HG03342 (cell line): ENCODE results near the gene GASK1B.
A peak's percentile ranks its signal among the peaks of the same experiment; 100 is the strongest.

Source experiments
- ATAC-seq: cut with Tn5 transposase; IDR thresholded peaks from one replicate; pipeline ENCODE4 v1.9.1; 2021; ENCODE audit warnings: mild to moderate bottlenecking, moderate library complexity; ENCODE audit not compliant: unreplicated experiment

The GASK1B gene

DNA sequence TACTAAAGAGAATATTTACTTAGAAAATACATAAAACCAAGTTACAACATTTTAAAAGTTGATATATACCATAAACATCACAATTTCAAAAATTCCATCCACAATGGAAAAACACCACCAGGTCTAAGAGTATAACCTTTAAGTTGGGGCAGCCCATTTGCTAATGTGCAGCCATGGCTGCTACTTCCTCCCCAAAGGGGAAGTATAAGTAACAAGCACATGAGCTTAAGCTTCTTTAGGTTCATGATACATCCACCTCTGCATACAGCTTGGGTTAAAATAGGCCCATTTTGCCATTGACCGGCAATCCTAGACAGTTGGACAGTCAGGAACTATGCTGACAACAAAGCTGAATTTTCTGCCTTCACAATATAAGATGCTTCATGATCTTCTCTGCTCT is 16.6 kb upstream of the GASK1B start:
- no peak for ATAC-seq

- no peak for ATAC-seq
These were observed 14.0 kb upstream of the GASK1B start for GRCh38 chr4:158186815-158187214.

DNA sequence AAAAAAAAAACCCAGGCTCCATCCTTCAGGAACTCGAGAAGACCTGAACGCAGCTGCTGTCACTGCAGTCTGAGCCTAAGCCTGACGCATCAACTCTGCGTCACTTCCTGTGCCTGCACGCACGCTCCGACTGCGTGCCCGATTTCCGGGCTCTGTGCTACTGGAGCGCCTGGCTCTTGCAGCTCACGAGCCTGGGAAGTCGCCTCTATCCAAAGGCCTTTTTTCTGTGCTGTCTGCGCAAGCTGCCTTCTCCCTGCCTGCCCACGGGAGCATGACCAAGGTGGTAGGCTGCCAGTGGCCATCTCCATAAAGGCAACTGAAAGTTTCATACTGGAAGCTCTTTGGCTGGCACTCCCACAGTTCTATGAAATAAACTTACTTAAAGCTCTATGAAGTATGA is 9.9 kb upstream of the GASK1B start:
- ATAC-seq: no peak

DNA sequence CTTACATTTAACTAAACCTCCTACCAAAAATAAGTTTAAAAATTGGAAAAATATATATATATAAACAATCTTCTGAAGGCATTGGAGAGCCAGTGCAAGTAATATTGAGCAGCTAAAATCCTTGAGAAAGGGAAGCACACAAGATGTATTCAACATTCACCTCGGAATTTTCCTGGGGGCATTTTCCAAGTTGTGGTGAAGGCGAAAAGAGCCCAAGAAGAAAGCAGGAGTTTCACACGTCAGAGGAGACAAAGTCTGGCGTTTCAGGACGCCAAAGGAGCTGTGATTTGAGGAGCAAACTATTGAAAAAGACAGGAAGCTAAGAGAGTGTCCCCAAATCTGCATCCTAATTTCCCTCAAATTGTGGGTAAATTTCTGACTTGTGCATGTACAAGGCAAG is 9.1 kb upstream of the GASK1B start:
- ATAC-seq: no peak

GRCh38 chr4:158179465-158179864 is 6.6 kb upstream of the GASK1B start:
- ATAC-seq: no peak

GRCh38 chr4:158176776-158177175 is 4.0 kb upstream of the GASK1B start:
- no peak for ATAC-seq

DNA sequence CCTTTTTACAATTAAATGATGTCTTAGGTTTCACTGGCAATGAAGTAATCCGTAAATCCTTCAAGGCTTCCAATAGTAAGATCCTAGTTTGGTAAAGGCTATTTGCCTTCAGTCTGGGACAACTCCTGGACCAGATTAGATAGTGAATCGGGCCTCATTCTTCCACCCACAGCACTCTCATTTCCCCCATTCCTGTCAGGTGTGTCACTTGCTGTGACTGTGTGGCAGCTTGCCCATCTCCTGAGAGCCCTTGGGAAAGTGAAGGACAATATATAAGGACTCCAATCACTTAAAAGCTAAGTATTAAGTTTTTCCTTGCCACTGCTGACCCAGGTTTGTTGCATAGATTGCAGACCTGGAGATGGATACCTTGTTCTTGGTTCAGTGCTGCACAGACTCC is 3.3 kb upstream of the GASK1B start:
- ATAC-seq: no peak

DNA sequence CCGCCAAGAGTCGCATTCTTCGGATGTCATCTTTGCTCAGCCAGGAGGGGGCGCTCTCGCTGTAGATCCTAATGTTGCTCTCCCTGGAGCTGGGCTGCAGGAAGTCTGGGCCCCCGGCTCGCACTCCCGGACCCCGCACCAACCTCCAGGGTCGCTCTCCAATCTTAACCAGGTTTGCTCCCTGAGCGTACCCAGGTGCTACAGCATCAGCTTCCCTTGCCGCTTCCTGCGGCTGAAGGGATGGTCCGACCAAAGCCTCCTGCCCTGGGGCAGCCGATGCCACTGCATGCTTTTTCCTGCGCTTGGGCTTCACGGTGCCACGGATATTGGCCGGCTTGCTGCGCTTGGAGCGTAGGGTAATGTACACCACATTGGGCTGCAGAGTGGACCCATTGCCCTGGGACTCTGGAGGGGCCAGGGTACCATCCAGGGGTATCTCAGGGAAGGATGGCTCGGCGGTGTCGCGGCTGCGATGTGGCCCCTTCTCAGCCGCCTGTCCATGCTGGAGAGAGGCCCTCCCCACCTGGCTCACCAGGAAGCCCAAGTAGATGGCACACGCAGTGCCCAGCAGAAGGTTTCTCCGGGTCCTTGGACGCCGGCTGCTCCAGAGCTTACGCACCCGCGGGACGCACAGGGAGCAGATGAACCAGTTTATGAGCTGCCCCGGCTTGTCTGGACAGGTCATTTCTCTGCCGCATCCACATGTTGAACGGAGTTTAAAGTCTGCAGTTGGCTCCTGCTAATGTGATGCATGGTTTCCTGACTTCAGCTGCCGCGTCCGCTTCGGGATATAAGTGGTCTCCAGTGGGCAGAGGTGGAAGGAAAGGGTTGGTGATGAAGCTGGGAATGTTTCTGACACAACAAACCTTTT is 1.9 kb downstream of the GASK1B start:
- ATAC-seq: peak; percentile 61

DNA sequence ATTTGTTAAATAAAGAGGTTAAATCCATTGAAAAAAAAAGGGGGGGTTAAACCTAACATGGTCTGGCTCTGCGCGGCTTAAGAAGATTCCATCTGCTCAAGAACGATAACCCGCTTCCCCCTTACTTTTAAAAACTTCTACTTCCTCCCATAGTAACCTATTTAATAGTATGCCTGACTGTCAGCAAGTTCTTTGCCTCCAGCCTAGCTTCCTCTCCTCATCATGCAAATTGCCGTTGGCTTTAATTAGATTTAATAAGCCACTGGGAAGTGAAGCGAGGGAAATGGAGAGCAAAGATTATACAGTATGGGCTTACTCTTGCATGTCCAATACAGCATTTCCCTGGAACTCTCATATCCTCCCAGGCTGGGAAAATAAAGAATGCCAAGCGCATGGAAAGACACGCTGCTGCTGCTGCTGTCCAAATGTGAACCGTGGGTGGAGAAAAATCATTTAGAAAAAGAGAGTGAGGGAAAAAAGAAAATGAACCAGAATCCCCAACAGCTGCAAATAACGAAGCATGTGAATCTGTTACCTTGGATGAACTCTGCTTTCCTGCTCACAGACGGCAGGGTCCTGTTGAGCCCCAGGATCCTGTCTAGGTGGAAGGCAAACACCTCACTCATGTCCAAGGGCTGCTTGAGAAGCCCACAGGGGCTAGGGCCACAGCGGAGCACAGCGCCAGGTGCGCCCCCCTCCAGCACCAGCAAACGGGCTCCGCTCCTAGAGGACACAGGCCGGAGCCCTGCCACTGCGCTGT is 2.7 kb downstream of the GASK1B start:
- peak; percentile 19 for ATAC-seq

GRCh38 chr4:158169506-158169905 is 3.3 kb downstream of the GASK1B start:
- ATAC-seq: no peak

GRCh38 chr4:158168606-158169005 is 4.2 kb downstream of the GASK1B start:
- ATAC-seq: no peak

GRCh38 chr4:158166701-158167100 is 6.1 kb downstream of the GASK1B start:
- no peak for ATAC-seq

DNA sequence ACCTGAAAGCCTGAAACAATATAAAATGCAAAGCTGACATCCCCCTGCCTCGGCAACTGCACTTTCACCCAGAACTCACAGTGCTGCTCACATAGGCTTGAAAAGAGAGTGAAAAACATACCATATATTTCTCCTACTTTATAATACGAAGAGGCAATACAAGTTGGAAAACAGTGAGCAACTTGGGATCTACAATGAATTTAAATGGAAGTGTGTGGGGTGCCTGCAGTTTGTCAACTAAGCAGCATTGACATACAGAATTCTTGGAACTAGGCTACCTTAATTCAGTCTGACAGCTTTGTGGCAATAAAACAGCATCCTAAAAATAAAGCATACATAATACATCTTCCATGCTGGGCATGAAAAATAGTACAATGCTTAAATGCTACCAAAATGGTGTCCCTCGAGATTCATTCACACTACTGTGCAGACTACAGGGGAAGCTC is 8.0 kb downstream of the GASK1B start:
- ATAC-seq: no peak

DNA sequence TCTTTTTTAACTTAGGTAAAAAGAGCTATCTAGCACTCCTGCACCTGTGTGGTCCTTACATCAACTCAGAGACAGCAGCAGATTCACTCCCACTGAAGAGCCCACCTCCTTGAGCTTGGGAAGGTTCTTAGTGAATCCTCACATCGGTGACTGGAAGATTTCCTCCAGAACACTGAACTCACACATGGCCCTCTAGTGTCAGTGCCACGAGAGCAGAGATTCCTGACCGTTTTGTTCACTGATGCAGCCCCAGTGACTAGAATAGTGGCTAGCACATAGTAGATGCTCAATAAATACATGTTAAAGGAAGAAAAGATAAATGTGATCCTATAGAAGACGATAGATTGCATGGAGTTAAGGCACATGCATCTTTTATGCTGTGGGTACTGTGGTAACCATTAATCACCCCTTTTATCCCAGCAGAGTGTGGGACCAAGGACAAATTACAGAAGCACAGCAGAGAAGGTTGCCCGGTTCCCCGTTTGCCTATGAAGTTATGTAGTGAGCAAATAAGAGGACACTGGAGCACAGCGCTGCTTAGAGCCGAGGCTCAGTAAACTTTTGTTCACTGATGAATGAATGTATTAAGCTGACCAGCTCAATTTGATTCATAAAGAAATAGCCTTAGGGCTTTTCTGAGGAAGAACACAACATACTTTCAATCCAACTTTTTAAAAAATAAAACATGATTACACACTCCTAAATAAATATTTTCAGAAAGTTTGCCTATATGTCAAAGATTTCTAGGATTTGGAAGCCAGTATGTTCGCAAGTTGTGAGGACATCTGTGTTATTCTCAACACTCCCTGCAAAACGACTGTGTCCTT is 8.7 kb downstream of the GASK1B start:
- ATAC-seq: no peak

GRCh38 chr4:158162631-158163030 is 10.2 kb downstream of the GASK1B start:
- ATAC-seq: no peak

DNA sequence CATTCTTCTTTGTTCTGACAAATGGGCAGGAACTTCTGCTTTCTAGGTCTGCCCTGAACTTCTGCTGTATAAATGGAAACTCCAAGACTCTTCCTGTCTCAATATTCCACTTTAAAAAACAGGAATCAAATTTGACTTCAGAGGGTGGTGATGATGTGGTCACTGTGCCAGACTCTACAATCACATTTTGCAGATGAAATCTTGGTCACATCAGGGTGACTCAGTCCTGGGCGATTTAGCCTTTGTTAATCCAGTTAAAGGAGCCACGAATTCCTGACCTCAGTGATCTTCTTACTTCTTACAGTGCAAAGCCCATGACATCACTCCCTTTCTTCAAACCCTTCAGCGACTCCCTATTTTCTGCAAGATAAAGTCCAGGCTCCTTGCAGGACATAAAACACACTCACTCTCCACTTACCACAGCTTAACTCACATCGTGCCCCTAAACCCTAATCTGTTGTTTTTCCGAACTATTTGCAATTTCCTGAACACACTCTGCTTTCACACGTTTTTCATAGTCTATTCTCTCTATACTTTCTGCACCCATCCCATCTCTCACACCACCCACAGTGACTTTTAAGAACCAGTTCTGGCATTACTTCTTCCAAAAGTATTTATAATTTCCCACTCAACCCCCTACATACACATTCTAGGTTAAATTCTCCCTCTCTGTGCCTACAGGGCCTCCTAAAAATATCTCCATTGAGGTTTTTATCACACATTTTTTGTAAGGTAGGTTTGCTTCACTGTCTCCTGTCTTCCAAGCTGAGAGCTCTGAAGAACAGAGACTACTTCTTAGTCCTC is 11.1 kb downstream of the GASK1B start:
- no peak for ATAC-seq

DNA sequence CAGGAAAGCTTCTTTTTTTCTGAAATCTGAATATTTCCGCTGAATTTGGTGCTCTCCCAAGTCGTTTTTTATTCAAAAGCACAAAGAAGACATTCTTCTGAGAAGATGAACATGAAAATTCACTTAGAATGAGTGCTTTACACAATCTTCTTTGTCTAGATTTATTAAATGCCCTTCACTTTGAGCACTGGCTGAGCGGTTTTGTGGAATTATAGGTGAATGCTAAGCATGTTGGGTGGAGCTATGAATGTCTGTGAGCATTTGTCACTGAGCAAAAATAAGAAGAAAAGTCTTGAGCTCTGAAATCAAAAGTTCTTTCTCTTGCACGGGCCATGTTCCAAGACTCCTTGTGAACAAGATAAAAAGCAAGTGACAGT is 13.1 kb downstream of the GASK1B start:
- no peak for ATAC-seq

DNA sequence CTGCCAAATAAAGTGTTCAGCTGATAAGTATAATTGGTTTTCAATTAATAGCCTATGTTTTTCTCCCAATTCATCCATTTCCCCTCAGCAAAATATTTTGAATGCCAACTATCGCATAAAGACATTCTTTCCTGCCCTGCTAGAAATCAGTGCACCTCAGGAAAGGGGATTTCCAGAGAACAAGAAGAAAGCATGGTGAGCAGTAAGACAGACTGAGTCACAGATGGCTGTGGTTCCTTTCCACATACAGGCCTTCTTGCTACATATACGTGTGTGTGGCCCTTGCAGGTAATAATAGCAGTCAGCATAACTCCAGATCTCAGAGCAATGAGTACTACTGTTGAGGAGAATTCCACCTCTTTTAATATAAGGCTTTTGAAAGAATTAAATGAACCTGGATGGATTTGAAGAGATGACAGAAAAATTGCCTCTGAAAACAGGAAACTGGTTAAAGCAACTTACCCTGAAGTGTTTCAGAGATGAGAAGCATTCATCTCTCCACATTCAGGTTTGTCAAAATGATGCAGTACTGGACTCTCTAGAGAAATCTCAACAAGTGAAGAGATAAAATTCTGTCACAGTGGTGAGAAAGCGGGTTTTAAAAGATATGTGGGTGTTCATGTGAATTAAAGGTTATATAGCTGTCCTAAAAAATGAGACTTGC is 13.6 kb downstream of the GASK1B start:
- no peak for ATAC-seq

DNA sequence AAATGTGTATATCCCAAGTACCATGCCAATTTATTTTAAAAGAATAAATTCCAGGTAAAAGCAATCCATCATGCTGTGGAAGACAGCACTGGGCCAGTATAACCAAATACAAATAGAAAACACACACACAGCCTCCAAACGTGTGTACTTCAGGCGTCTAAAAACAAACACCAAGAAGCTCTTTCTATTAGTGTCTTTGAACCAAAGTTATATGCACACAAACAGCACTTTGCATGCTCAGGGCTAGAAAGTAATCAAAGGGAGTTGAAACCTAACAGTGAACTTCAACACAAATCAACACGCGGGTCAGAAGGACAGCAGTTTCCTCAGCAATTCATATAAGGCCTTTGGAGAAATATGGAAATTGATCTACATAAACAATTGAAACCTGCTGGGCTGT is 15.4 kb downstream of the GASK1B start:
- no peak for ATAC-seq
